ENCODE measurements around the gene MALRD1. TPM values are rescaled to one million over a fixed set of nuclear protein-coding genes. Genes with fewer than 3 reads are reported as not detected.

MALRD1 gene
- total RNA-seq, 2 donors from 2014 or later: 0.27 to 0.40 TPM

DNA sequence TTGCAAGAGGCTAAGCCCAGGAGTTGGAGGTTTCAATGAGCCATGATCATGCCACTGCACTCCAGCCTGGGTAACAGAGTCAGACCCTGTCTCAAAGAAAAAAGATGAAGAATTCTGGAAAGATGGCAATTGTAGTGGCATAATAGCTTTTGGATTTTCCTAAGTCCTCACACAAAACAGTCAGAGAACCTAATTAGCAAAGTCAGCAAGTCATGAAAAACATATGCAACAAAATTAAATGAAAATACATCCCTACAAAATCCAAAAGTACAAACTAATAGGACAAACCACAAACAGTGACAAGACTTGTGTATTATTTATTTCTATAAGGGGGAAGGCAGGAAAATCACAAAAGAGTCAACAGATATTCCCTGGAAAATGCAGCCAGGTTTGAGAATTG, 405.4 kb downstream of the MALRD1 start:
- H3K4me3 ChIP-seq: no peak overlapping the region
- H3K9me3 ChIP-seq: no peaks in the 10 kb centered on the region
- H3K36me3 ChIP-seq: no peaks in the 10 kb centered on the region
- no peaks in the 10 kb centered on the region for H3K4me1 ChIP-seq
- no peak overlapping the region for H3K9ac ChIP-seq (ENCODE audit: low read depth in 2 of 2, low read length in 2 of 2)
- no peak for DNase-seq
- intact Hi-C loops (cut with DNase I): no loop called here
- TF ChIP-seq CTCF (IDR thresholded peaks at IDR 0.05): no peak
- H3K27me3 ChIP-seq: no peaks in the 10 kb centered on the region
- H3K27ac ChIP-seq: no peak overlapping the region

DNA sequence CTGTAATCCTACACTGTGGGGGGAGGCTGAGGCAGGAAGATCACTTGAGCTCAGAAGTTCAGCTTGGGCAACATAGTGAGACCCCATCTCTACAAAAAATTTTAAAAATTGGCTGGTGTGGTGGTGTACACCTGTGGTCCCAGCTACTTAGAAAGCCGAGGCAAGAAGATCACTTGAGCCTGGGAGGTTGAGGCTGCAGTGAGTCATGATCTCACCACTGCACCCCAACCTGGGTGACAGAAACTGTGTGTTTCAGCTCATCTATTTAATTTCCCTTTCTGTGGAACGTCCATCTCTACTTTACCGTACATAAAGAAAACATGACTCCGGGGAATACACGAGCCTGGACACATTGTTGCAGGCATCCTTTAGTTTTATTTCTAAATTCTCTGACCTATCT, 413.0 kb downstream of the MALRD1 start:
- Histone ChIP-seq H3K36me3 (no peaks in the 10 kb centered on the region), H3K27ac (no peak overlapping the region), H3K9ac (ENCODE audit: low read depth in 2 of 2, low read length in 2 of 2) (no peak overlapping the region), H3K4me1 (no peaks in the 10 kb centered on the region), H3K27me3 (no peaks in the 10 kb centered on the region), H3K9me3 (no peaks in the 10 kb centered on the region), H3K4me3 (no peak overlapping the region)
- intact Hi-C loops (cut with DNase I): no loop called here
- no peak for TF ChIP-seq CTCF (IDR thresholded peaks at IDR 0.05)
- DNase-seq: no peak

GRCh38 chr10:19466709-19467108, 418.1 kb downstream of the MALRD1 start:
- Histone ChIP-seq H3K9ac (ENCODE audit: low read depth in 2 of 2, low read length in 2 of 2) (no peak overlapping the region), H3K4me1 (no peaks in the 10 kb centered on the region), H3K4me3 (no peak overlapping the region), H3K9me3 (no peaks in the 10 kb centered on the region), H3K27ac (no peak overlapping the region), H3K36me3 (no peaks in the 10 kb centered on the region), H3K27me3 (no peaks in the 10 kb centered on the region)
- DNase-seq: no peak
- intact Hi-C loops (cut with DNase I): no loop called here
- TF ChIP-seq CTCF (IDR thresholded peaks at IDR 0.05): no peak

DNA sequence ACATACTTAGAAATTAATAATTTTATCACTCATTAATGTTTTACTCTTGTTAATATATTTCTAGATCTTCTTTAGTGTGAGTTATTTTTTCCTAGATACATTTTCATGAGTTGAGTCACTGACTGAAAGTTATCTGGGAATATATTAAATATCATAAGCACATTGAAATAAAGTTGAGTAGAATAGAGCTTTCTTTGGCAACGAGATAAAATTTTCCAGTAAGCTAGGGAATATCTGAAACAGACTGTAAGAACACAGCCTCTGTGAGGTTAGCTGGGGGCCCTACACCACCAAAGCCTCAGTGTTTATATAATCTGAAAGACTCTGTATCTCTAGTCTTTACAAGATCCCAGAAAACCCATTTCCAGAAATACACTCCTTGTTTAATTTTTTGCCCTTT, 419.8 kb downstream of the MALRD1 start:
- Histone ChIP-seq H3K4me1 (no peaks in the 10 kb centered on the region), H3K36me3 (no peaks in the 10 kb centered on the region), H3K27me3 (no peaks in the 10 kb centered on the region), H3K9ac (ENCODE audit: low read depth in 2 of 2, low read length in 2 of 2) (no peak overlapping the region), H3K27ac (no peak overlapping the region), H3K4me3 (no peak overlapping the region), H3K9me3 (no peaks in the 10 kb centered on the region)
- TF ChIP-seq CTCF (IDR thresholded peaks at IDR 0.05): no peak
- intact Hi-C loops (cut with DNase I): no loop called here
- DNase-seq: no peak

DNA sequence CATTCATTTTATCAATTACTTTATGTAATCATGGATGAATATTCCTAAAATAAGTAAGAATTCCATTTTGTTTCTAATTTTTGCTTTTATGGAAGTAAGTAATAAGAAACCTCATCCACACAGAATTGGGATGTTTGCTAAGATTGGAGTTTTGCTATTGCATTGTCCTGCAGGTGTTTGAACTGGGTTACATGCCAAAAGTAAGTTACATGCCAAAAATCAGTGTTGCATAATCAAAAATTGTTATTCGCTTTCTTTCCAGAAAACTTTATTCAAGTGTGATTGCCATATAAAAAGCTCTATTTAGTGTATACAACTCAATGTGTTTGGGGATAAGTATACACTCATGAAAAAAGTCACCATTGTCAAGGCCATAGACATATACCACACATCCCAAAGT, 420.9 kb downstream of the MALRD1 start:
- intact Hi-C loops (cut with DNase I): no loop called here
- Histone ChIP-seq H3K27ac (no peak overlapping the region), H3K9ac (ENCODE audit: low read depth in 2 of 2, low read length in 2 of 2) (no peak overlapping the region), H3K9me3 (no peaks in the 10 kb centered on the region), H3K36me3 (no peaks in the 10 kb centered on the region), H3K4me3 (no peak overlapping the region), H3K4me1 (no peaks in the 10 kb centered on the region), H3K27me3 (no peaks in the 10 kb centered on the region)
- TF ChIP-seq CTCF (IDR thresholded peaks at IDR 0.05): no peak
- DNase-seq: no peak

DNA sequence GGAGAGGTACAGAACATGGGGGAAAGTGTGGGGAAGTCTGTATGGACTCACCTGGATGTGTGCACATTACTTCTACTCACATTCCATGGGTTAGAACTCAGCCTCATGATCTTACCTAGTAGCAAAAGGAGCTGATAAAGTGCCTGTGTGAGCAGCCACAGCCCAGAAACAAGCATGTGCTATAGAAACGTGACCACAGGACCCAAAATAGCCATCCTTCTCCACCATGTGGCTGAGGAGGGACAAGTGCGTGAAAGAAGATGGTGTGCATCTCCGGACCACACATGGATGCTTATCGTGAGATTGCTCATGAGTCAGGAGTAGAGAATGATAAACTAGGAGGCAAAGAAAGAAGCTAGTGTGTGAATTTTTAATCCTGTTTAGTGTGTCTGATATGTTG, 431.3 kb downstream of the MALRD1 start:
- no peak for TF ChIP-seq CTCF (IDR thresholded peaks at IDR 0.05)

More for the DNA sequence above, 431.3 kb downstream of the MALRD1 start:
- Histone ChIP-seq H3K27ac (no peak overlapping the region), H3K4me3 (no peak overlapping the region), H3K27me3 (no peaks in the 10 kb centered on the region), H3K9me3 (no peaks in the 10 kb centered on the region), H3K9ac (ENCODE audit: low read depth in 2 of 2, low read length in 2 of 2) (no peak overlapping the region), H3K36me3 (no peaks in the 10 kb centered on the region), H3K4me1 (no peaks in the 10 kb centered on the region)
- intact Hi-C loops (cut with DNase I): no loop called here
- no peak for DNase-seq

Measured in colonic mucosa (tissue), 4 donors.